GOT3 (cell line): Measurements from ENCODE around the gene ORAI3.
"Not testable (repeated sequence)": the region's sequence is repeated elsewhere in the genome, so short reads cannot be mapped to it uniquely, and the experiment has no call there.

Source experiments
- DNase-seq: peaks from one replicate; lab custom pipeline; 2025; ENCODE audit warnings: mixed read lengths; lab: John Stamatoyannopoulos, UW

ORAI3 gene

DNA sequence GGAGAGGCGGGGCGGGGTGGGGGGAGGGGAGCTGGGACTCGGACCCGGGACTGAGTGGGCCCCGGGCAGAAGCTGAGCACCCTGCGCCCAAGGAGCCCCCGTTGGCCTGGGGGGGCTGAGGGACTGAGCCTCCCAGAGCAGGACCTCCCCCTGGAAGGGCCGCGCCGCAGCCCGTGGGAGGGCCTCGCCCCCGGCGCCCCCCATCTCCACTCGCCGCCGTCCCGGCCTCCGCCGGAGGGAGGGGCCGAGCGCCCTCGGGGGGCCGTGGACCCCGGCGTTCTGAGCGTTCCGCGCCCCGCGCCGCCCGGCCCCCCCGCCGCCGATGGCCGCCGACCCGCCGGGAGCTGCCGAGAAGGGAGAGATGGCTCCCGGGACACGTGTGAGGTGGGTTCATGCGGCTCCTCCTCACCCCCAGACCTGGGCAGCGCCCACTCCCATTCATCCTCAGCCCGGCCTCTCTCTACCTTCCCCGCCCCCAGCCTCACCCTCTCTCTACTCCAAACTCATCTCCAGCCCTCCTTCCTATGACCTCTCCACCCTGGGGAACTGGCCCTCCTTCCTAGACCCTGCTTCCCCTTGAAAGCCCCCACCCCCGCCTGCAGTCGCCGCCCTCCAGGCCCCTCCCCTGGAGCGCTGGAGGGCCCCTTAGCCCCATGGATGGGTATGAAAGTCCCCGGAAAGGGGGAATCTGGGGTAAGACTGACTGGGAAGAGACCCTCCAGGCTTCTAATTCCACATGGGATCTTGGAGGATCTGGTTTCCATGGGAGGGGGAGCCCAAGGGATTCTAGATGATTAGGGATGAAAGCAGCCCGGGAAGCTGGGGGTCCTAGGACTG is 24.6 kb upstream of the ORAI3 start:
- DNase-seq, result no peak

DNA sequence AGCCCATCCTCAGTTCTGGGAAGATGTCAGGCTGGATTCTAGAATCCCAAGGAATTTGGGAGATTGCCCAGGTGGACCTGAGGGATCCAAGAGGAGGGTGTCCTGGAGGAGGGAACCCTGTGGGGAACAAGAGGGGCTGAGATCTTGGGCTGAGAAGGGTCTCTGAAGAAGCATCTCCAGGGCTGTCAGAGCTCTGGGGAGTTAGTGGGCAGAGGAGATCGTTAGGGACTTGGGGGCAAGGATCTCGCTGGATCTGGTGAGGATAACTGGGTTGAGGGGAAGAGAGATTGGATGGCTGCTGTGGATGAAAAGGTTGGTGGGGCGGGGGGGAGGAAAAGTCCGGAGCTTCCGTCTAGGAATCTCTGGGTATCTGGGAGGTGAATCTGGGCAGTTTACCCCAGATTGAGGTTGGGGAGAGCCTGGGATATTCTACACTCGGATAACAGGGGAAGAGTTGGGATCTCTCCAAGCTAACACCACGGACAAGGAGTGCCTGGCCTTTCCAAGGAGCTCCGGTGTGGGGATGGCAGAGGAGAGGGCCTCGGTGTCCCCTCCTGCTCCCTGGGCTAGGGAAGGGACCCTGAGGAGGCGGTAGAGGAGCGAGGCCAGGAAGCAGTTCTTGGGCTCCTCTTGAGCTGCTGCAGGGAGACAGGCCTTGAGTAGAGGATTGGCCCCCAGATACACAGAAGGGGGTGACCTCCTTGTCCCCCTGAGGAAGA is 23.8 kb upstream of the ORAI3 start:
- DNase-seq, result no peak

DNA sequence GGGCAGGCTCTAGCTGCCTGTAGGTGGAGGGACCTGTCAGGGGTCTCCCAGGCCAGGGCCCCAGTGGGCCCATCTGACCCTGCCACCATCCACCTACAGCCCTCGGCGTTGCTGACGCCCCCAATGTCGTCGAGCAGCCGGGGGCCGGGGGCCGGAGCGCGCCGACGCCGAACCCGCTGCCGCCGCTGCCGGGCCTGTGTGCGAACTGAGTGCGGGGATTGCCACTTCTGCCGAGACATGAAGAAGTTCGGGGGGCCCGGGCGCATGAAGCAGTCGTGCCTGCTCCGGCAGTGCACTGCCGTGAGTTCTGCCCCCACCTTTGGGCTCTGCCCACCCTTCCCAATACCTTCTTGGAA is 23.3 kb upstream of the ORAI3 start:
- DNase-seq, result no peak

DNA sequence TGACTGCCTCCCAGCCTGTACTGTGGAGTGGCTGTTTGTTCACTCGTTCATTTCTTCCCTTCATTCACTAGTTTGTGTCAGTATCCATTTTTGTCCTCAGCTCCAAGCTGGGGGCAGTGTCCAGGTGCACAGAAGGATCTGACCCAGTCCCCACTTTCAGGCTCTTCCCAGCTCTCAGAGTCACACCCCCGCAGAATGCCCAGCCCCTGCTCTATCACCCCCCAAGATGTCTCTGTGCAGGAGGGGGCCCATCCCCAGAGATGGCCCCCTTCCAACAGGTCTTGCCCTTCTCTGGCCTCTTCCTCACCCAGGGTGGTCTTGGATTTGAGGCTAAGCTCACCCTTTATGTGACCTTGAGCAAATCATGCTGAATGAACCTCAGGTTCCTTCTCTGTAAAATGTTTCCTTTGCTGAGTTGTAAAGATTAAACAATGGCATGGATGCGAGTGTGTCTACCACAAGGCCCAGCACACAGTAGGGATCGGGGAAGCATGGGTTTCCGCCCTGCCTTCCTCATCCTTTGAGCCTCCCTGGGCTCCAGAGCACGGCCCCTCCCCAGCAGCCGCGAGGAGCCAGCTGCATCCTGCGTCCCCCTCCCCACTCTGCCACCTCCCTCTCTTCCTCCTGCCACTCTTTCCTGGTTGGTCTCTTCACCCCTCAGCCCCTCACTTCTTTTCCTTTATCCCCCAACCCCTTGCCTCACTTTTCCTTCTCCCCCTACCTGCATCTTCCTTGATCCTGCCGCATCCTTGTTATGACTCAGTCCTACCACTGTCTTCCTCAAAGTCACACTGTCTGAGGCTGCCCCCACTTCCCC is 22.7 kb upstream of the ORAI3 start:
- no peak for DNase-seq

DNA sequence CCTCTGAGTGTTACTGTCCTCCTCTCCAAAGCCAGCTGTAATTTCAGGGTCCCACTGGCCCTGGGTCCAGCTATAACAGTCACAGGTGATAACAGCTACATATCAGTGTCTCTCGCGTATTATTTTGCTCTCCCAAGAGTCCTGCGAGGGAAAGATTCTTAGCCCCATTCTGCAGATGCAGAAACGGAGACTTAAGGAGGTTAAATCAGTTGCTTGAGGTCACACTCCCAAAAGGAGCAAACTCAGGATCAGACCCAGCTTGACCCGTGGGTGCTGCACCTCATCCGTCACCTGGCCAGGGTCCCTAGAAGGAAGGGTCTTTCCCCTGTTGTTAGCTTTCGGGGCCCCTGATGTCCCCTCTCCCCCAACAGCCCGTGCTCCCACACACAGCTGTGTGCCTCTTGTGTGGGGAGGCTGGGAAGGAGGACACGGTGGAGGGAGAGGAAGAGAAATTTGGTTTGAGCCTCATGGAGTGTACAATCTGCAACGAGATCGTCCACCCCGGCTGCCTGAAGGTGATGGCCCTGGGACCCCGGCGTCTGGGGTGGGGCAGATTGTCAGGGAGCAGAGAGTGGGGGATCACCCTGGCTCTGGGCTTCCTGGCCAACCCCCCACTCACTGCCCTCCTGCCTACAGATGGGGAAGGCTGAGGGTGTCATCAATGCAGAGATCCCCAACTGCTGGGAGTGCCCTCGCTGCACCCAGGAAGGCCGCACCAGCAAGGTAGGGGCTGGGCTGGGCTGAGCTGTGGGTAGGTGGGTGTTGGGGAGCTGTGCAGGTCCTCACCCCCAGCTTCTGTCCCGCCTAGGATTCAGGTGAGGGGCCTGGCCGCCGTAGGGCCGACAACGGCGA is 21.7 kb upstream of the ORAI3 start:
- DNase-seq, result no peak

DNA sequence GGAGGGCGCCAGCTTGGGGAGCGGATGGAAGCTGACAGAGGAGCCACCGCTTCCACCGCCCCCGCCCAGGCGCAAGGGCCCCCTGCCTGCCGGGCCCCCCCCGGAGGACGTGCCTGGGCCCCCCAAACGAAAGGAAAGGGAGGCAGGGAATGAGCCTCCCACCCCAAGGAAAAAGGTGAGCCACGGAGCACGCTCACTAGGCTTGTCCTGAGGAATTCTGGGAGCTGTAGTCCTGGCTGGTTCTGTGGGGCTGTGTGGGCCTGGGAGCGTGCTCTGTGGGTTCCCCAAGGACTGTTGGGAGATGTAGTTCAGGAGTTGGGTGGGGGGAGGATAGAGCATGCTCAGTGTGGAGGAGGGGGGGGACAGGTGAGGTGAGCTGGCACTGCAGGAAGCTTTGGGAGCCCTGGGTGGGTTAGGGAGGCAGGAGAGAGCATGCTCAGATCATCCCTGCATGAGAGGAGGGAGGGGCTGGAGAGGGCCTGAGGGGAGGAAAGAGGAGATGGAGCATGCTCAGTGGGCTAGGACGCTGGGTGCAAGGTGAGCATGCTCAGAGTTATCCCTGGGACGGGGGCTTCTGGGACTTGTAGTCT is 21.0 kb upstream of the ORAI3 start:
- DNase-seq, result no peak

DNA sequence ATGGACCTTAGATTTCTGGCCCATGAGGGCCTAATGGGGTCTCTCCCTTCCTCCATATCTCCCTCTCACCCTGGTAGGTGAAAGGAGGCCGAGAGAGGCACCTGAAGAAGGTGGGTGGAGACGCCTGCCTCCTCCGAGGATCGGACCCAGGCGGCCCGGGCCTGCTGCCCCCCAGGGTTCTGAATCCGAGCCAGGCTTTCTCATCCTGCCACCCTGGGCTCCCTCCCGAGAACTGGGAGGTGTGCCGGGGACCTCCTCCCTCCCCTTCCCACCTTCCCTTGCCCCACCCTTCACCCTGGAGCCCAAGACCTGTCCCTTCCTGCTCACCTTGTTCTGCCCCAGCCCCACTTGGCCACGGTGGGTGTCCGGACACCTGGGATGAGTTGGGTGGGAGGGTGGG is 20.5 kb upstream of the ORAI3 start:
- no peak for DNase-seq

DNA sequence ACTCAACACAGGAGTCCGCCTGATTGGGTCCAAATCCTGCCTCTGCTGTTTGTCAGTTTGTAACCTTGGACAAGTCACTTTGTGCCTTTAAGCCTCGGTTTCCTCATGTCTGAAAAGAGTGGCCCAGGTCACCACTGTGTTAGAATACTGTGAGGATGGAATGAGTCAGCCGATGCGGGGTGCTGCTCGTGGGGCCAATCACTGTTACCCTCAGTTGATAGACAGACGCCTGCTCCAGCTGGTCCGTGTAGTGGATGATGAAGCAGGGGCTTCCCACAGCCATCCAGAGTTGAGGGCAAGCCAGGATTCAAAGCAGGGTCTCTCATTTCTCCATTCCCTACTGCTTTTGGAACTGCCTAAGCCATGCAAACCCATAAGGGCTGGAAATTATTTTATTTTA is 19.7 kb upstream of the ORAI3 start:
- DNase-seq, result no peak

DNA sequence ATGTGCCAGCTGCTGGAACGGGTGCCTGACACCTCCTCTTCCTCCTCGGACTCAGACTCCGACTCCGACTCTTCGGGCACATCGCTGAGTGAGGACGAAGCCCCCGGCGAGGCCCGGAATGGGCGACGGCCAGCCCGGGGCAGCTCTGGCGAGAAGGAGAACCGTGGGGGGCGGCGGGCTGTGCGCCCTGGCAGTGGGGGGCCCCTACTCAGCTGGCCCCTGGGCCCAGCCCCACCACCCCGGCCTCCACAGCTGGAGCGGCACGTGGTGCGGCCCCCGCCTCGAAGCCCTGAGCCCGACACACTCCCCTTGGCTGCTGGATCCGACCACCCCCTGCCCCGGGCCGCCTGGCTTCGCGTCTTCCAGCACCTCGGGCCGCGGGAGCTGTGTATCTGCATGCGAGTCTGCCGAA is 18.7 kb upstream of the ORAI3 start:
- DNase-seq, result no peak

DNA sequence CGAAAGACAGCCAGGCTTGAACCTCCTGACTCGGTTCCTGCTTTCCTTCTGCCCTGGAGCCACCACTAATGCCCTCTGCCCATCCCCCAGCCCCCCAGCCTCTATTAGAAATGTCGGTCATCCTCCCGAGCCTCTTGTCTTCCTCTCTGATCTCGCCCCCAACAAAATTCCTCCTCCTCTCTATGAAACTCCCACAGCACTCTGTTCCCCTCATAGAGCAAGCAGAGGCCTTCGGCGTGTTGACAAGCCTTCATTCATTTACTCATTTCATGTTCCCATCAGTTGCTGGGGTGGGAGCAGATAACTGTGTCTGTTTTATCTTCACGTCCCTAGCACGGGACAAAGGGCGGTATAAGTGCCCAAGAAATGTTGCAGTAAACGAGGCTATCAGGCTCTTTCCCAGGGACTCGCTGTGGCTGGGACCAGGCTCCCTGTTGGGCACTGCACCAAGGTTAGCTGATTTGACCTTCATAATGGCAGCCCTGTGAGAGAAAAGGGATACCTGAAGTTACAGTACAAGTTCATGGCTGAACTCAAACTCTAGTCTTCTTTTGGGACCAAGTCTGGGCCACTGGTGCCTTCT is 17.7 kb upstream of the ORAI3 start:
- no peak for DNase-seq

DNA sequence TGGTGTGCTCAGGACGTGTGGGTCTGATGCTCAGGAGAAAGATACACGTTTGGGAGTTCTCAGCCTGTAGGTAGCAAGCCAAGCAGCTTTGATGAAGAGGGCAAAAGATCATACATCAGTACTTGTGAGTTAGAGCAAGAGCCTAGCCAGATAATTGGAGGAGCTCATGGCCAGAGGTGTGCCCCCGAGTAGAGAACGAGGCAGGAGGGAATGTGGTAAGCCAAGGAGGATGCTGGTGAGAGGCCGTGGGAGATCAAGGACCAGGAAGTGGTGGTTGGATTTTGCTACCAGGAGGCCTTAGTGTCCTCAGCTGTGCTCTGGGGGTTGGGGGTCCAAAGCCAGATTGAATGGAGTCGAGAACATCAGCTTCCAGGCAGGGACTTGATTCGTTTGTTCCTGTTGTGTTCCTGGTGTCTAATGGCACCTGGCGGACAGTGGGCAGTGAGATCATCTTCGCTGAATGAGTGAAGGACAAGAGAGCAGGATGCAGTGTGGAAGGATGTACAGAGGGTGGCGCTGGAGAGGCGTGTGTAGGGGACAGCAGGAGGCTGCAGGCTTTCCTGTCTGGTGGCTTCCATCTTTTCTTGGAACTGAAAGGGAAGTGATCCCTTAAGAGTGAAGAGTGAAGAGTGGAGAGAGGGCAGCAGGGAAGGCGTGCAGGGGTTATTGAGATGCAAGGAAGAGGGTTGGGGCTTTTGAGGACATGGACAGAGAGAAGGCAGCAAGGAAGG is 13.9 kb upstream of the ORAI3 start:
- DNase-seq, result no peak

DNA sequence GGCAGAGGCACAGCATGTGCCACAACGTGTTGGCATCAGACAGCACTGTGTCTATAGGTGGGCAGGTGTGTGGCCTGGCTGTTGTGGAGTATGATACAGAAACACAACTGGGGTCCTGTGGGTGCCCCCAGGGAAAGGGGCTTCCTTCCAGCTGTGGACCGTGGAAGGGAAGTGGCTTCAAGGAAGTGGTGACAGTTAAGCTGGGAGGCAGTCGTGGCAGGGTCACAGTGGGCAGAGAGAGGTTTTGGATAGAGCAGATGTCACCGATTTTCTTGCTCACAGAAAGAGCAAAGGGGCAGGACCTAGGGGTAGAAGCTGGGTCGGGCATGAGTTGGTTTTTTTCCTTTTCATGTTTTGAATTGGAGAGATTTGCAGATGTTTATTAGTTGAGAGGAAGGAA is 11.2 kb upstream of the ORAI3 start:
- no peak for DNase-seq

DNA sequence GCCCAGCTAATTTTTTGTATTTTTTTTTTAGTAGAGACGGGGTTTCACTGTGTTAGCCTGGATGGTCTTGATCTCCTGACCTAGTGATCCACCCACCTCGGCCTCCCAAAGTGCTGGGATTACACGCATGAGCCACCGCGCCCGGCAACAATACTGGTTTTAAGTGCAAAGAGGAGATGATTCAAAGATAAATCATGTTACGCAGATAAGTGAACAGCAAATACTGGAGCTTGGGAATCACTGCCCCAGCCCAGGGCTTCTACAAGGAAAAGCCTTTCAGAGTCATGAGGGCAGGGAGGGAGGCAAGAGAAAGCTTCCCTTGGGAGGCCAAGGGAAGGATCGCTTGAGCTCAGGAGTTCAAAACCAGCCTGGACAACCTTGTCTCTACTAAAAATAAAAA is 9.3 kb upstream of the ORAI3 start:
- DNase-seq, result not testable (repeated sequence)

DNA sequence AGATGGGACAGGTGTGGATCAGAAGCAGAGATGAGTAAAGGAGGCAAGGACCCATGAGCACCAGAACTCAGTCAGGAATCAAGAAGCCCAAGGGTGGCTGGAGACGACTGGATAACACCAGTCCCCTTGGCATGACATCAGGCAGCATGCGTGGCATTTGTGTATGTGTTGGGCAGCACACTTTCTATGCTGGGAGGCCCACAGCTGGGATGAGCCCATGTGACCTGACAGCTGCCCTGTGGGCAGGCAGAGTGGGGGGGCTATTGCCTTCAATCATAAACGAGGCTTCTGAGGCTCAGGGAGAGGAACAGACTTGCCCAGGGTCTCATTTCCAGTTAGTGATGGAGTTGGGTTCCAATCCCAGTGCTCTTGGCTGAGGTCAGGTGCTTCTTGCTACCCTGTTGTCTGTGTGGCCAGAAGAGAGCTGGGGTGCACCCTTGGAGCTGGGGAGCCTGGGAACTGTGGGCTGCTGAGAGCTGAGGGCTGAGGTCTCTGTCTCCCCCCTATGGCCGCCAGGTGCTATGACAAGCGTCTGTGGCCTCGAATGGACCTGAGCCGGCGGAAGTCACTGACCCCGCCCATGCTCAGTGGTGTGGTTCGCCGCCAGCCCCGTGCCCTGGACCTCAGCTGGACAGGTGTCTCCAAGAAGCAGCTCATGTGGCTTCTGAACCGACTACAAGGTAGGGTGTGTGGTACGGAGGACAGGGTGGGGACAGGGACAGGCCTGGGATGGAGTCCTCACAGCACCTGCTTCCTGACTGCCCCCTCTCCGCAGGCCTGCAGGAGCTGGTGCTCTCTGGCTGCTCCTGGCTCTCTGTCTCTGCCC is 7.1 kb upstream of the ORAI3 start:
- no peak for DNase-seq

DNA sequence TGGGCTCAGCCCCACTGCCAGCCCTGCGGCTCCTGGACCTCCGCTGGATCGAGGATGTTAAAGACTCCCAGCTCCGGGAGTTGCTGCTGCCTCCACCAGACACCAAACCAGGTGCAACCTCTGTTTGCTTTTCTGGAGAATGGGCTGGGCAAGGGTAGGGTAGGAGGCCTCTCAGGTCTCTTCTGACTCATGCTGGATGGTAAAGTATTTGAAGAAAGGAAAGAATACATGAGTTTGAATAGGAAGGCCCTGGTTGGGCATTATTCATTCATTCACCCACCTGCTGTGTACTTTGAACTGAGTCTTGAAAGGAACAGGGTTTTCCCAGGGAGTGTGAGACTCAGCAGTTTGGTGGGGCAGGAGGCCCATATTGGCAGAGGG is 6.5 kb upstream of the ORAI3 start:
- DNase-seq, result no peak

DNA sequence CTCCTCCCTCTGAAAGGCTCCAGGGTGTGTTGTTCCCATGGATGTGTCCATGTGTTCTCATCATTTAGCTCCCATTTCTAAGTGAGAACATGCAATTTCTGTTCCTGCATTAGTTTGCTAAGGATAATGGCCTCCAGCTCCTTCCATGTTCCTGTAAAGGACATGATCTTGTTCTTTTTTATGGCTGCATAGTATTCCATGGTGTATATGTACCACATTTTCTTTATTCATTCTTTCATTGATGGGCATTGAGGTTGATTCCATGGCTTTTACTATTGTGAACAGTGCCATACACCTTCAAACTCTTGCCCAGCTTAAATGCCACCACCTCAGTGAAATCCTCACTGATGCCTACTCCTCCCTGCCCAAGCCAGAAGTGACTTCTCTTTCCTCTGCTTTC is 4.5 kb upstream of the ORAI3 start:
- DNase-seq, result no peak

DNA sequence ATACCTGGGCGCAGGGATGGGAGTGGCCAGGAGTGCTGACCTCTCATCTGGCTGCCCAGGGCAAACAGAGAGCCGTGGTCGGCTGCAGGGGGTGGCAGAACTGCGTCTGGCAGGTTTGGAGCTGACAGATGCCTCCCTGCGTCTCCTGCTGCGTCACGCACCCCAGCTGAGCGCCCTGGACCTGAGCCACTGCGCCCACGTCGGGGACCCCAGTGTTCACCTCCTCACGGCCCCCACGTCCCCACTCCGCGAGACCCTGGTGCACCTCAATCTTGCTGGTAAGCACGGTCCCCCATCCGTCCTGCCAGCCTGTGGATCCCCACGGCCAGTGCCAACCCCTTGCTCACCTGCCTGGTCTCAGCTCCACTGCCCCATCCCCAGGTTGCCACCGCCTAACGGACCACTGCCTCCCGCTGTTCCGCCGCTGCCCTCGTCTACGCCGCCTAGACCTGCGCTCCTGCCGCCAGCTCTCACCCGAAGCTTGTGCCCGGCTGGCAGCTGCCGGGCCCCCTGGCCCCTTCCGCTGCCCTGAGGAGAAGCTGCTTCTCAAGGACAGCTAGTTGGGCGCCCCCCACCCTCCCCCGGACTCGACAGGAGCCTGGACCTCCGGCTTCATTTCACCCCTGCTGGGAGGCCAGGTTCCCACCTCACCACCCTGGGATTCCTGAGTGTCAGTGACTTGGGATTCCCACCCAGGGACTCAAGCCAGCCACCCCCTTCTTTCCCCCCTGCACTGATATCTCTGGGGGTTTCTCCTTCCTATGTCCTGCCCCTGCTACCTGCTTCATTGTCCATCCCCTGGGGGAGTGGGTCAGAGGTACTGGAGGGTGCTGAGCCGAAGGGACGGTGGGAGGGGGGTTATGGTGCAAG is 2.0 kb upstream of the ORAI3 start:
- DNase-seq, result no peak

DNA sequence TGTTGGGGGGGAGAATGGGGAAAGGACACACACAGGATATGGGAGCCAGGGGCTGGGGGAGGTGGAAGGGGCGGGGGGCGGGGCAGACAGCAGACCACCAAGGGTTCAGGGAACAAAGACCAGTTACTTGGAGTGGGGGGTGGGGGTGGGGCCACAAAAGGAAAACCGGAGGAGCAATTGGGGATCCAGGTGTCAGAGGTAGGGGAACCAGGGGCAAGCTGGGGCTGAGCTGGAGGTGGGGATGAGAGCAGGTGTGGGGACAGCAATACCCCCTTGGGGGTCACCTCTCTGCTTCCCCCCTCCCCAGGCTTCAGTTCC is 1.4 kb upstream of the ORAI3 start:
- no peak for DNase-seq
